RPMI7951 (cell line): Measurements from ENCODE around the gene PXDN. TPM values are rescaled to one million over a fixed set of nuclear protein-coding genes. Genes with fewer than 3 reads are reported as not detected.
A peak's percentile ranks its signal among the peaks of the same experiment; 100 is the strongest.

ENCODE experiments used
- DNase-seq: peaks from one replicate; pipeline ENCODE4 v3.0.0-alpha.2; 2012; ENCODE audit warnings: low read depth
- total RNA-seq: library from RNA; depleted of rRNA; stranded (reverse); fragments of >200 nt; shearing (Covaris generic); gene quantifications from 2 replicates; pipeline ENCODE4 v1.2.3, GENCODE V29; 2014

Gene PXDN
- total RNA-seq, 1 experiment from 2014 or later, result 272 TPM

DNA sequence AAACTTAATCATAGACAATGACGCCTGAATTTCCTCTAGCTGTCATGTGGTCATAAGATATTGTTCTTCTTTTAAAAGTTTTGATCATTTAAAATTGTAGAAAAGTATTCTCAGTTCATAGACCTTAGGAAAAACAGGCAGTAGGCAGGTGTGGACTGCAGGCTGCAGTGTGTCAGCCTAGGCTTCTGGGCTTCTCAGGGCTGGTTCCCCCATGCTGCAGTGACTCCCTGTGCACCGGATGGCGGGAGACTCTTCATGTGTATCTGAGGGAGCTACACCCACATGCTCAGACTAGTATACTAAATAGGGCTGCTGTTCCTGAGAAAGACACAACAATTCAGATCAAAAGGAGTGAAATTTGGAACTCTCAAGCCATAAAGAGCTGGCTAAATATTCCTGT is 72.4 kb downstream of the PXDN start:
- DNase-seq, result no peak

- no peak for DNase-seq
These were observed 73.7 kb downstream of the PXDN start for GRCh38 chr2:1670636-1671035.

GRCh38 chr2:1665761-1666505 is 78.4 kb downstream of the PXDN start:
- DNase-seq, result no peak

GRCh38 chr2:1664698-1665097 is 79.6 kb downstream of the PXDN start:
- DNase-seq, result no peak

DNA sequence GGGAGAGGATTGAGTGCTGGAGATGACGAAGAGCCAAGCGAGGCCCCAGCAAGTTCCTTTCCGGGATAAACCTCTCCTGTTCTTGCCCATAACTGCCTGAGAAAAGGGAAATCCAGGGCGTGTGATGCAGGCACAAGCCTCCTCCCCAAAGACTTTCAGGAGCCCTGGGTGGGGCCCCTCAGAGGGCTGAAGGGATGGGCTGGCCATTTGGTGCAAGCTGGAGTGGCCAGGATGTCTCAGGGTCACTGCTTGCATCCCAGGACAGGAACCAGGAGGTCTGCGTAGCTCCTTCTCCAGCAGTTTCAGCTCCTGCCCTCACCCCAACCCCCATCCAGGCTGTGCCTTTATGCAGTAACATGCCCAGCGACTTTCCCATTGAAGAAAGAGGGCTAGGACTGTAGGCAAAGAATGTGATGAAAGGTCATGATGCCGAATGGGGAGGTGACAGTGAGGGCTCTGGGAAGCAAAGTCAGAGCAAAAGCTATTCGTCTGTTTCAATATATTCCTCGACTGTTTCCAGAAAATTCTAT is 80.2 kb downstream of the PXDN start:
- no peak for DNase-seq

DNA sequence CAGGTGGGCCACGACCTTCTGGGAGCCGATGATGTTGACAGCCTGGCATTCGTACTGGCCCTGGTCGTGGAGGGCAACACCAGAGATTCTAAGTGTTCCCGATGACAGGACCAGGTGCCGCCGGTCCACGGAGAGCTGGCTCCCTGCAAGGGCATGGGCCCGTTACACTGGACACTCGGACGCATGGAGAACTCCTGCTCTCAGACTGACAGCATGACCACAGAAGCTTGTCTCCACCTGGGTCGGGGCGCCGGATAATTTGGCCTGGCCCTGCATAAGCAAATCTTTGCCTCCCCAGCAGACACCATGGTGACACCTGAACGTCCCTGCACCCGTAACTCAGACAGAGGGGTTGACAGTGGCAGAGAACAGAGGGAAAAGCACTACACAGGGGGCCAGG is 80.7 kb downstream of the PXDN start:
- no peak for DNase-seq

GRCh38 chr2:1662606-1663180 is 81.6 kb downstream of the PXDN start:
- DNase-seq, result no peak

GRCh38 chr2:1661891-1662605 is 82.3 kb downstream of the PXDN start:
- no peak for DNase-seq

DNA sequence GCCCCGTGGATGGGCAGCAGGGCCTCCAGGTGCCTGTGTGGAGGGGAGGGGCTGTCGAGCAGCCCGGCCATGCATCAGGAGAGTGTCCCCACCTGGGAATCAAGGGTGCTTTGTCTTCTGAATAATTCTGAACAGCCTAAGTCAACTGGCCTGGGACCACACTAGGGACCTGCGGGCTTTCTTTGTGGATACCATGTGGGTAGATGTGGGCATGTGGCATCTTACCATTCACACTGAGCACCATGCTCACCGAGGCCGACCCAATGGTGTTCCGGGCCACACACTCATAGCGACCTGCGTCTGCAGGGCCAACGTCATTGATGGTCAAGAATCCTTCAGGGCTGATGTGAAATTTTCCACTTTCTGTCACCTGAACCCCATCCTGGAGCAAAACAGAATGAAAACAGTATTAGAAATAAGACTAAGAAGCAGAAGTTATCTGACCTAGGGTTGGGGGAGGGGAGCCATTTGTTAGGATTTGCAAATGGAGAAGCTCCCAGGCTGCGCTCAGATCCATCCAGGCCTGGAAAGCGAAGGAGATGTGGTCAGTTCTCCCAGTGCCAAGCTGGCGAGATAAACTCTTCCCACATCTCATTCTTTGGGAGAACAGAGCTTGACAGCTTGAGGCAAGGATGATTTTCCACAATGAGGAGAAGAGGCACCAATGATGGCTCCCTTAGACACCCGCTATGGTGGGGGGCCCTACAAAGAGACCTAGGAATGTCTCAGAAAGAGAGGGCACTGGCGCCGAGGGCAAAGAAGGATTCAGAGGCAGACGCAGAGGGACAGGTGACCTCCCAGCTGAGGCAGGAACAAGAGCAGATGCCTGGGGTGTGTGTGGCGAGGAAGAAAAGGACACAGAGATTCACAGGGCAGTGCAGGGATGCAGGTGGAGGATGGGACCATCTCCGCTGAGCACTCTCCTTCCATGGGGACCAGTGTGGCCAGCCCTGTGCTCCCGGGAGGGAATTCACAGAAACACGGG is 83.4 kb downstream of the PXDN start:
- no peak for DNase-seq

DNA sequence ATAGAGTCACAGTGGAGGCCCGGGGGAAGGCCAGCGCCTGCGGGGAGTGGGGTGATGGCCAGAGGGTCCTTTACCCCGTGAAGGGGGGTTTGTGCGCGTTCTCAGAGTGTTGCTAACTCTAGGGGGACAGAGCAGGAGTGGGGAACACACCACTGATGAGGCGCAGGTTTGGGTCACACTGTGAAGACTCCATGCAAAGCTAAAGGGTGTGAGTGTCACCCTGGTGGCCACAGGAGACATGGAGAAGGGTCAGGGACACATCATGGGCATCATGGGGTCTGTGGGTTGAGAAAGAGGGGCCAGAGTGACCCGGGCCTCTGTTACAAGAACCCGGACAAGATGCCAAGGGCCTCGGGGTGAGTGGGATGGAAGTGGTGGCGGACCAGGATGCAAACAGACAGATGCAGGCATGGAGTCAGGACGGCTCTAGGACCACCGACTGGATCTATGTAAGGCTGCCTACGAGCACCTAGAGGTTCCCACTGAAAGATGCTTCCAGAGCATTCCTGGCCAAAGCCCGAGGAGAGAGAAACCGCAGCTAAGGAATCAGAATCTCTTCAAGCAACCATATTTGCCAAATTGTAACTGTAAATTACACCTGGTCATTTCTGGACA is 84.3 kb downstream of the PXDN start:
- DNase-seq, result no peak

- DNase-seq, result no peak
These were observed 85.7 kb downstream of the PXDN start for GRCh38 chr2:1658394-1659151.

DNA sequence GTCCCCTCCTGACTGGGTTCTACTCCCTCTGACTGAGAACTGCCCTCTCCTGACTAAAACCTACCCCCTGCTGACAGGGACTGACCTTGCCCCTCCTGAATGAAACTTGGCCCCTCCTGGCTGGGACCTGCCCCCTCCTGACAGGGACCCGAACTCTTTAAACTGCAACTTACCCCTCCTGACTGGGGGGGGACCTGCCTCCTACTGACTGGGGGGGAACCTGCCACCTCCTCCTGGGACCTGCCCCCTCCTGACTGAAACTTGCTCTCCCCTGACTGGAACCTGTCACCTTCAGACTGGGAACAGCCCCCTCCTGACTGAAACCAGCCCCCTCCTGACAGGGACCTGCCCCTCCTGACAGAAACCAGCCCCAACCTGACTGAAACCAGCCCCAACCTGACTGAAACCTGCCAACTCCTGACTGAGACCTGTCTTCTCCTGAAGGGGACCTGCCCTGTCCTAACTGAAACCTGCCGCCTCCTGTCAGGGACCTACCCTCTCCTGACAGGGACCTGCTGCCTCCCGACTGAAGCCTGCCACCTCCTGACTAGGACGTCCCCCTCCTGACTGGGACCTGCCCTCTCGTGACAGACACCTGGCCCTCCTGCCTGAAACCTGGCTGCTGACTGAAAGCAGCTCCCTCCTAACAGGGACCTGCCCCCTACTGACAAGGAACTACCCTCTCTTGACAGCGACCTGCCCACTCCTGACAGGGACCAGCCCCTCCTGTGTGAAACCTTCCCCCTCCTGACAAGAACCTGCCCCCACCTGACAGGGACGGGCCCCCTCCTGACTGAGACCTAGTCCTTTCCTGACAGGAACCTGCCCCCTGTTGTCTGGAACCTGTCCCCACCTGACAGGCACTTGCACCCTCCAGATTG is 87.1 kb downstream of the PXDN start:
- DNase-seq, result no peak

GRCh38 chr2:1656326-1656960 is 87.9 kb downstream of the PXDN start:
- no peak for DNase-seq

DNA sequence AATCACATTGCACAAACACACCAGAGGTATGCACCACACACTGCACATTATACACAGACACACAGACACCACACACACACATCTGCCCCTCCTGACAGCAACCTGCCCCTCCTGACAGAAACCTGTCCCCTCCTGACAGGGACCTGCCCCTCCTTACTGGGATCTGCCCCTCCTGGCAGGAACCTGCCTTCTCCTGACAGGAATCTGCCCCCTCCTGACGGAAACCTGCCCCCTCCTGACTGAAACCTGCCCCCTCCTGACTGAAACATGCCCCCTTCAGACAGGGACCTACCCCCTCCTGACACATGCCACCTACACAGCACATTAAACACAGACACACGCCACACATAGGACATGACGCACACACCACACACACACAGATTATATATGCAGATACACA is 88.9 kb downstream of the PXDN start:
- DNase-seq, result no peak

DNA sequence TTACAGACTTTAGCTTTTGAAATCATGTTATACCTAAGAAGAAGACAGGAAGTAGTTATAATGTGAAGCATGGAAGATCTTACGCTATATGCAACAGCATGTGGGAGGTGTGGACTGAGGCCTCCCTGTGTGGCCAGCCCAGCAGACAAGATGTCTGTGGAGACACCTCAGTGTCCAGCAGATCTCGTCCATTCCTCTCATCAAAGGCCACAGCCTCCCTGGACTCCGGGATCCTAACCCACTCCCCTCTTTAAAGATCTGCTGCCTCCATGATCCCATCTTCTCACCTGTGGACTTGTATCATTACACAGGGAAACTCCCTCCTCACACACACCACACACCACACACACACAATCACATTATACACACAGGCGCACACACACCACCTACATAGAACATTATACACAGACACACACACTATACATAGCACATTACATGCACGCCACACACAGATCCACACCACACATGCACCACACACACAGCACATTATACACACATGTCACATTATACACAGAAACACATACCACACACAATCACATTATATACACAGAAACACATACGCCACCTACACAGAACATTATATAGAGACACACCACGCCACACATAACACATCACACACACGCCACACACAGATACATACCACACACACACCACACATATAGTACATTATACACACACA is 89.5 kb downstream of the PXDN start:
- DNase-seq, result peak; percentile 49

DNA sequence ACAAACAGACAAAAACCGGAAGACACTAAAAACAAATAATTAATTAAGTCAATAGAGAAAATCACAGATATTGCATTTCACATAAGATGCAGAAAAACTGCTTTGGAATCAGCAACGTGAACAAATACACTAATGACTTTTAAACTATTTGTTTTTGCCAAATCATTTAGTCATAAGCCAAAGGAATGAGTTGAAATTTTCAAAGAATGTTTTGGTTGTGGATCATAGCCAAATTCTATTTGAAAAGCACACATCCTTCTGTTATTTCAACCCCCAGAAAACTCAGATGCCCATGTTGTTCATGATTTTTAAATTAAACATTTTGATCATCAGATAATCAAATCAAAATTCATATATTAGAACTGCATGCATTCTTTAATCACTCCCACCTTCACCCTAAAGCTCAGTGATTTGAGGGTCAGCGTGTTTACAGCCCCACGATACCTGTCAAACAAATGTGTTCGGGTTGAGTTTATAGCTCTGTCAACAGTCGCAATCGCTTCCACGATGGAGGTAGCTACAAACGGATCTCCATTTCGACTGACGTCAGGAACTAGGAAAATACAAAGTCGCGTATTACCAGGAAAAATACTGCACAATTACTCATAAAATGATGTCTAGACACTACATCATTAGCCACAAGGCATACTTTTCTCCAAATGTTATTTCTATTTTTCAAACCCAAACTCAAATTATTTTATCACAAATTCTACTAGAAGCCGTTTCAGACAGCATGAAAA is 90.2 kb downstream of the PXDN start:
- peak; percentile 73 for DNase-seq

GRCh38 chr2:1652034-1652790 is 92.1 kb downstream of the PXDN start:
- DNase-seq, result no peak
